HCT116 (cell line): ENCODE data around the gene LDAH. TPM values are rescaled to one million over a fixed set of nuclear protein-coding genes. Genes with fewer than 3 reads are reported as not detected.

Source experiments
- ATAC-seq: fragments of 200-7000 bp; cut with Tn5 transposase; 2 replicates; pipeline ENCODE4 v1.9.1; 2020; ENCODE audit warnings: mild to moderate bottlenecking, moderate library complexity
- BruUV-seq: library from RNA; stranded (reverse); fragments of 400-500 nt; replicated peaks from 2 replicates; lab custom pipeline; 2021; lab: Mats Ljungman, UMichigan
- CTCF ChIA-PET: fragments of 300-600 bp; sonication (Branson Sonifier 250); formaldehyde crosslinking; loops from one replicate; lab custom pipeline; 2021; ENCODE audit warnings: antibody characterized with exemption; lab: Charles Lee
- POLR2A ChIA-PET: fragments of 300-600, 350-600 bp; sonication (Branson Sonifier 250); formaldehyde crosslinking; loops from one replicate; lab custom pipeline; 2021; ENCODE audit warnings: antibody characterized with exemption; lab: Charles Lee
- RAD21 ChIA-PET, 2 experiments: fragments of 300-600 bp; sonication (Branson Sonifier 250); formaldehyde crosslinking; loops; one replicate each; lab custom pipeline; 2023; ENCODE audit warnings: low total read pairs in 2 of 2; ENCODE audit not compliant: uncharacterized antibody in 2 of 2, unreplicated experiment in 2 of 2, low non-redundant PET in 1 of 2; lab: Charles Lee
- DNase-seq: peaks from one replicate; pipeline ENCODE4 v3.0.0-alpha.2; 2010; ENCODE audit warnings: low read depth, low spot score
- H2AFZ ChIP-seq: fragments of 200-600 bp; shearing (Covaris generic), sonication (generic); 2 replicates; pipeline ENCODE4 v1.6.1; 2017; ENCODE audit warnings: low read depth, mixed run types, mixed read lengths, antibody characterized with exemption, low read length; ENCODE audit not compliant: poor library complexity, severe bottlenecking
- H3K27ac ChIP-seq: 2 replicates; pipeline ENCODE4 v1.5.1; 2012; ENCODE audit warnings: low read depth, low read length
- H3K27me3 ChIP-seq: fragments of 200-600 bp; sonication (generic); 2 replicates; pipeline ENCODE4 v1.6.1; 2016; ENCODE audit warnings: mixed run types, low read length, mixed read lengths; ENCODE audit not compliant: insufficient read depth
- H3K36me3 ChIP-seq, 2 experiments: fragments of 200-500 bp in 1 of 2; fragments of 200-600 bp in 1 of 2; sonication (Bioruptor generic) in 1 of 2; sonication (generic) in 1 of 2; 2 replicates each; pipeline versions ENCODE4 v1.5.1 to v1.6.1; 2014 to 2016; ENCODE audit warnings: low read length in 2 of 2, inconsistent platforms in 1 of 2, mixed read lengths in 1 of 2, mixed run types in 1 of 2; ENCODE audit not compliant: insufficient read depth in 2 of 2, control insufficient read depth in 1 of 2
- H3K4me1 ChIP-seq, 2 experiments: fragments of 200-600 bp in 1 of 2; sonication (generic) in 1 of 2; 2 replicates each; pipeline versions ENCODE4 v1.5.1 to v1.6.1; 2012 to 2017; ENCODE audit warnings: low read length in 2 of 2, inconsistent platforms in 1 of 2, mild to moderate bottlenecking in 1 of 2, mixed read lengths in 1 of 2, mixed run types in 1 of 2, moderate library complexity in 1 of 2; ENCODE audit not compliant: insufficient read depth in 2 of 2, control insufficient read depth in 1 of 2
- H3K4me2 ChIP-seq: fragments of 200-600 bp; sonication (generic); 2 replicates; pipeline ENCODE4 v1.6.1; 2017; ENCODE audit warnings: mixed run types, low read length, mixed read lengths
- H3K4me3 ChIP-seq, 2 experiments: fragments of 200-600 bp in 1 of 2; sonication (generic) in 1 of 2; replicated peaks in 1 of 2; 2 replicates each; pipeline ENCODE4 v1.5.1; 2011 to 2016; ENCODE audit warnings: low read length in 2 of 2, control low read depth in 1 of 2, low read depth in 1 of 2, mild to moderate bottlenecking in 1 of 2, mixed read lengths in 1 of 2, mixed run types in 1 of 2
- H3K79me2 ChIP-seq: fragments of 200-600 bp; sonication (generic); 2 replicates; pipeline ENCODE4 v1.6.1; 2017; ENCODE audit warnings: mild to moderate bottlenecking, mixed run types, low read length, moderate library complexity, mixed read lengths; ENCODE audit not compliant: insufficient read depth
- H3K9ac ChIP-seq: fragments of 200-600 bp; sonication (generic); 2 replicates; pipeline ENCODE4 v1.6.1; 2016; ENCODE audit warnings: low read length, mixed read lengths
- H3K9me2 ChIP-seq: fragments of 200-600 bp; sonication (generic), shearing (Covaris generic); 2 replicates; pipeline ENCODE4 v1.6.1; 2017; ENCODE audit warnings: mixed run types, mild to moderate bottlenecking, moderate library complexity; ENCODE audit not compliant: insufficient read depth
- H3K9me3 ChIP-seq, 2 experiments: fragments of 200-500 bp in 1 of 2; fragments of 200-600 bp in 1 of 2; sonication (Bioruptor generic) in 1 of 2; sonication (generic) in 1 of 2; 2 replicates each; pipeline ENCODE4 v1.6.1; 2014 to 2017; ENCODE audit warnings: low read length in 2 of 2, mixed read lengths in 2 of 2, inconsistent platforms in 1 of 2, low read depth in 1 of 2, mild to moderate bottlenecking in 1 of 2, mixed run types in 1 of 2, moderate library complexity in 1 of 2; ENCODE audit not compliant: control insufficient read depth in 1 of 2, insufficient read depth in 1 of 2
- H4K20me1 ChIP-seq: fragments of 200-600 bp; sonication (generic), shearing (Covaris generic); 2 replicates; pipeline ENCODE4 v1.6.1; 2017; ENCODE audit warnings: mixed run types, mild to moderate bottlenecking, moderate library complexity; ENCODE audit not compliant: insufficient read depth
- CBX3 ChIP-seq: IDR thresholded peaks from 2 replicates; pipeline ENCODE4 v1.6.1; 2012; ENCODE audit warnings: low read depth
- CEBPB ChIP-seq: IDR thresholded peaks from 2 replicates; pipeline ENCODE4 v1.6.1; 2012; ENCODE audit warnings: low read depth
- ELF1 ChIP-seq: IDR thresholded peaks from 2 replicates; pipeline ENCODE4 v1.6.1; 2012; ENCODE audit warnings: low read depth, borderline replicate concordance
- EZH2 ChIP-seq: fragments of 200-600 bp; sonication (generic); IDR thresholded peaks from 2 replicates; pipeline ENCODE4 v1.6.1; 2017; ENCODE audit warnings: antibody characterized with exemption, mixed run types
- FOSL1 ChIP-seq: IDR thresholded peaks from 2 replicates; pipeline ENCODE4 v1.6.1; 2012; ENCODE audit warnings: low read depth
- JUND ChIP-seq: IDR thresholded peaks from 2 replicates; pipeline ENCODE4 v1.6.1; 2012
- MAX ChIP-seq: IDR thresholded peaks from 2 replicates; pipeline ENCODE4 v1.6.1; 2012
- SP1 ChIP-seq: IDR thresholded peaks from 2 replicates; pipeline ENCODE4 v1.6.1; 2012; ENCODE audit warnings: low read depth
- YY1 ChIP-seq: IDR thresholded peaks from 2 replicates; pipeline ENCODE4 v1.6.1; 2011; ENCODE audit warnings: low read length, low read depth, moderate library complexity, mild to moderate bottlenecking; ENCODE audit not compliant: insufficient replicate concordance; ENCODE audit errors: extremely low read depth
- ZBTB33 ChIP-seq: IDR thresholded peaks from 2 replicates; pipeline ENCODE4 v1.6.1; 2011; ENCODE audit warnings: mild to moderate bottlenecking, low read length, moderate library complexity; ENCODE audit not compliant: insufficient replicate concordance; ENCODE audit errors: extremely low read depth
- ZFX ChIP-seq: fragments of 450-650 bp; IDR thresholded peaks from 2 replicates; pipeline ENCODE4 v1.6.1; 2017
- intact Hi-C: fragments of 100-400 bp; cut with micrococcal nuclease; formaldehyde crosslinking; loops from 2 replicates; pipeline ENCODE4 v1.10.0; 2022
- total RNA-seq: library from RNA; stranded (reverse); gene quantifications from one replicate; pipeline ENCODE4 v1.2.1, GENCODE V29; 2021; ENCODE audit not compliant: unreplicated experiment

The LDAH gene
- total RNA-seq, 1 experiment from 2014 or later, result 25.7 TPM

- ChIA-PET RAD21 (no interaction called here), POLR2A (no interaction called here), CTCF (no interaction called here)
- TF ChIP-seq ZBTB33 (no peak), SP1 (no peak), FOSL1 (no peak), MAX (no peak), CEBPB (no peak), ZFX (no peak), EZH2 (no peak), JUND (no peak), CBX3 (no peak), ELF1 (no peak), YY1 (no peak)
- Histone ChIP-seq H3K4me1 (no peaks in the 10 kb centered on the region), H3K36me3 (no peaks in the 10 kb centered on the region), H3K27me3 (no peaks in the 10 kb centered on the region), H3K9me2 (no peaks in the 10 kb centered on the region), H3K79me2 (peaks cover 57% of the 10 kb centered on the region; the same call in 1 of the 2 replicates), H3K9ac (no peak overlapping the region), H3K4me2 (no peak overlapping the region), H2AFZ (no peak overlapping the region), H3K4me3 (no peak overlapping the region), H3K9me3 (no peaks in the 10 kb centered on the region), H4K20me1 (peaks cover 4% of the 10 kb centered on the region; the same call in 1 of the 2 replicates), H3K27ac (no peak overlapping the region)
- DNase-seq, result no peak
- no peak for ATAC-seq
- no TSS peak for BruUV-seq
- intact Hi-C loops, result no loop called here
Observed at GRCh38 chr2:20806286-20806685, 16.6 kb downstream of the LDAH start.
